Neural cell (in vitro differentiated cells): Measurements from ENCODE around the gene DNAH17. TPM values are rescaled to one million over a fixed set of nuclear protein-coding genes. Genes with fewer than 3 reads are reported as not detected.

Experiments used
- H2AFZ ChIP-seq: fragments of 200-600, 300-800 bp; sonication (generic), shearing (Covaris generic); 2 replicates; pipeline ENCODE4 v1.6.0; 2014; ENCODE audit warnings: low read depth, mild to moderate bottlenecking, antibody characterized with exemption, low read length, moderate library complexity
- H3F3A ChIP-seq: fragments of 200-600 bp; shearing (Covaris generic); 2 replicates; pipeline ENCODE4 v1.6.1; 2016; ENCODE audit warnings: mild to moderate bottlenecking, moderate library complexity, mixed read lengths, antibody characterized with exemption, low read length; ENCODE audit not compliant: insufficient read depth, poor library complexity, severe bottlenecking
- H3K27ac ChIP-seq: fragments of 200-600, 300-800 bp; sonication (generic), shearing (Covaris generic); 2 replicates; pipeline ENCODE4 v1.5.1; 2014; ENCODE audit warnings: mild to moderate bottlenecking, low read length, moderate library complexity
- H3K27me3 ChIP-seq: fragments of 300-800, 200-600 bp; sonication (generic), shearing (Covaris generic); 2 replicates; pipeline ENCODE4 v1.6.0; 2014; ENCODE audit warnings: mild to moderate bottlenecking, low read depth, low read length, moderate library complexity; ENCODE audit not compliant: insufficient read depth
- H3K36me3 ChIP-seq: fragments of 300-800, 200-600 bp; sonication (generic), shearing (Covaris generic); 2 replicates; pipeline ENCODE4 v1.5.1; 2014; ENCODE audit warnings: mild to moderate bottlenecking, antibody characterized with exemption, low read length, moderate library complexity; ENCODE audit not compliant: insufficient read depth
- H3K4me2 ChIP-seq: fragments of 300-800, 200-600 bp; sonication (generic), shearing (Covaris generic); 2 replicates; pipeline ENCODE4 v1.6.0; 2014; ENCODE audit warnings: mild to moderate bottlenecking, low read length
- H3K4me3 ChIP-seq: fragments of 300-800, 200-600 bp; sonication (generic), shearing (Covaris generic); 2 replicates; pipeline ENCODE4 v1.5.1; 2014; ENCODE audit warnings: mild to moderate bottlenecking, low read length, moderate library complexity
- H3K79me2 ChIP-seq: fragments of 200-600 bp; shearing (Covaris generic); replicated peaks from 2 replicates; pipeline ENCODE4 v1.6.0; 2014; ENCODE audit warnings: mild to moderate bottlenecking, low read length, moderate library complexity; ENCODE audit not compliant: insufficient read depth
- H3K9ac ChIP-seq: fragments of 300-800, 200-600 bp; sonication (generic), shearing (Covaris generic); 2 replicates; pipeline ENCODE4 v1.6.1; 2016; ENCODE audit warnings: mild to moderate bottlenecking, low read length, mixed read lengths
- H3K9me2 ChIP-seq: fragments of 200-600 bp; shearing (Covaris generic); 2 replicates; pipeline ENCODE4 v1.6.1; 2016; ENCODE audit warnings: mild to moderate bottlenecking, low read length, mixed read lengths; ENCODE audit not compliant: insufficient read depth
- H3K9me3 ChIP-seq: fragments of 200-600, 300-800 bp; sonication (generic), shearing (Covaris generic); 2 replicates; pipeline ENCODE4 v1.6.1; 2016; ENCODE audit warnings: mild to moderate bottlenecking, mixed run types, low read length, moderate library complexity, mixed read lengths
- H4K20me1 ChIP-seq: fragments of 200-600 bp; shearing (Covaris generic); 2 replicates; pipeline ENCODE4 v1.6.1; 2016; ENCODE audit warnings: mild to moderate bottlenecking, mixed run types; ENCODE audit not compliant: insufficient read depth
- CTCF ChIP-seq: fragments of 450-650 bp; IDR thresholded peaks from 2 replicates; pipeline ENCODE4 v1.5.1; 2014; ENCODE audit warnings: antibody characterized with exemption, mild to moderate bottlenecking, moderate library complexity; ENCODE audit not compliant: poor library complexity, severe bottlenecking
- EP300 ChIP-seq: fragments of 450-650 bp; conservative IDR thresholded peaks from 2 replicates; pipeline ENCODE4 v1.6.1; 2014; ENCODE audit warnings: antibody characterized with exemption, mild to moderate bottlenecking, moderate library complexity; ENCODE audit not compliant: poor library complexity, severe bottlenecking
- EZH2 ChIP-seq: fragments of 200-600, 300-800 bp; shearing (Covaris generic), sonication (generic); IDR thresholded peaks from 2 replicates; pipeline ENCODE4 v1.6.1; 2014; ENCODE audit warnings: antibody characterized with exemption, low read length, borderline replicate concordance, mild to moderate bottlenecking; ENCODE audit not compliant: insufficient read depth, poor library complexity, severe bottlenecking
- MXI1 ChIP-seq: fragments of 450-650 bp; conservative IDR thresholded peaks from 2 replicates; pipeline ENCODE4 v1.6.1; 2014; ENCODE audit warnings: antibody characterized with exemption, mild to moderate bottlenecking; ENCODE audit not compliant: poor library complexity, severe bottlenecking
- POLR2AphosphoS5 ChIP-seq: IDR thresholded peaks from 2 replicates; pipeline ENCODE4 v1.6.1; 2012
- RAD21 ChIP-seq: fragments of 450-650 bp; conservative IDR thresholded peaks from 2 replicates; pipeline ENCODE4 v1.6.1; 2014; ENCODE audit warnings: antibody characterized with exemption, mild to moderate bottlenecking, moderate library complexity
- REST ChIP-seq: IDR thresholded peaks from 2 replicates; pipeline ENCODE4 v1.6.1; 2012; ENCODE audit warnings: borderline replicate concordance
- SMC3 ChIP-seq: fragments of 450-650 bp; conservative IDR thresholded peaks from 2 replicates; pipeline ENCODE4 v1.6.1; 2014; ENCODE audit warnings: antibody characterized with exemption, mild to moderate bottlenecking, moderate library complexity; ENCODE audit not compliant: poor library complexity
- TAF1 ChIP-seq: IDR thresholded peaks from 2 replicates; pipeline ENCODE4 v1.6.1; 2012; ENCODE audit warnings: low read depth
- polyA plus RNA-seq: library from polyadenylated mRNA; depleted of rRNA; stranded (reverse); fragments of >200 nt; gene quantifications from 2 replicates; pipeline ENCODE4 v1.2.3, GENCODE V29; 2014

Gene DNAH17
- polyA plus RNA-seq, 1 donor from 2014 or later: not detected

- Histone ChIP-seq H3K36me3 (no peaks in the 10 kb centered on the region), H2AFZ (no peak overlapping the region), H3K9ac (no peak overlapping the region), H3F3A (no peaks in the 10 kb centered on the region), H3K27me3 (no peaks in the 10 kb centered on the region), H3K4me2 (no peak overlapping the region), H3K79me2 (no peaks in the 10 kb centered on the region), H3K9me2 (no peaks in the 10 kb centered on the region), H3K9me3 (no peaks in the 10 kb centered on the region), H4K20me1 (no peaks in the 10 kb centered on the region), H3K4me3 (no peak overlapping the region), H3K27ac (no peak overlapping the region)
- no peak for TF ChIP-seq CTCF
- no peak for TF ChIP-seq POLR2AphosphoS5
- no peak for TF ChIP-seq MXI1
- TF ChIP-seq EP300: no peak
- no peak for TF ChIP-seq TAF1
- TF ChIP-seq RAD21: no peak
- TF ChIP-seq EZH2: no peak
- no peak for TF ChIP-seq SMC3
- no peak for TF ChIP-seq REST
Observed at GRCh38 chr17:78399693-78400144, 177.5 kb downstream of the DNAH17 start.

GRCh38 chr17:78399028-78399692, 178.0 kb downstream of the DNAH17 start:
- H3K4me3 ChIP-seq: no peak overlapping the region
- no peaks in the 10 kb centered on the region for H3K9me3 ChIP-seq
- H3K36me3 ChIP-seq: no peaks in the 10 kb centered on the region
- no peak for TF ChIP-seq POLR2AphosphoS5
- TF ChIP-seq CTCF: no peak
- no peak for TF ChIP-seq REST
- TF ChIP-seq SMC3: no peak
- TF ChIP-seq RAD21: no peak
- no peak for TF ChIP-seq MXI1
- no peak overlapping the region for H2AFZ ChIP-seq
- no peaks in the 10 kb centered on the region for H4K20me1 ChIP-seq
- no peak overlapping the region for H3K4me2 ChIP-seq
- H3K9me2 ChIP-seq: no peaks in the 10 kb centered on the region
- no peaks in the 10 kb centered on the region for H3F3A ChIP-seq
- no peak overlapping the region for H3K9ac ChIP-seq
- H3K27me3 ChIP-seq: no peaks in the 10 kb centered on the region
- H3K79me2 ChIP-seq: no peaks in the 10 kb centered on the region
- no peak overlapping the region for H3K27ac ChIP-seq
